ENCODE measurements around the gene LSR. TPM values are rescaled to one million over a fixed set of nuclear protein-coding genes. Genes with fewer than 3 reads are reported as not detected.
A peak's percentile ranks its signal among the peaks of the same experiment; 100 is the strongest.

Gene LSR
- total RNA-seq, 1 experiment from 2014 or later = 64.7 TPM

- no peak overlapping the region for H3K4me3 ChIP-seq (ENCODE audit: low read depth in 2 of 2, low read length in 2 of 2)
- BruUV-seq (replicated peaks) = no TSS peak
- DNase-seq (ENCODE audit: low read depth, low spot score) (no peak), ATAC-seq (no peak)
- in situ Hi-C loops (cut with HindIII; ENCODE audit: low pct_unique_long_range_greater_than_20kb, low sequenced_read_pairs) (no loop called here), intact Hi-C loops (cut with micrococcal nuclease; ENCODE audit: unreplicated experiment) (no loop called here)
- TF ChIP-seq SIN3A (IDR thresholded peaks at IDR 0.05; ENCODE audit: borderline replicate concordance, insufficient read depth, low read depth, low read length) = no peak
- no peak for TF ChIP-seq CTCF (IDR thresholded peaks at IDR 0.05)
- TF ChIP-seq REST (IDR thresholded peaks at IDR 0.05; ENCODE audit: insufficient read depth in 1 of 2, low read depth in 2 of 2, low read length in 1 of 2) = no peak
- no peak; the same call in 1 of the 2 replicates for TF ChIP-seq POLR2AphosphoS5 (IDR thresholded peaks at IDR 0.05; ENCODE audit: low read depth, low read length)
- TF ChIP-seq TCF7L2 (IDR thresholded peaks at IDR 0.05; ENCODE audit: low read depth, low read length) = no peak
- no peaks in the 10 kb centered on the region for H3K27me3 ChIP-seq (ENCODE audit: control insufficient read depth, insufficient read depth, low read length)
- peaks cover 7% of the 10 kb centered on the region; the same call in 1 of the 2 replicates for H3K36me3 ChIP-seq (ENCODE audit: control insufficient read depth, insufficient read depth, low read length)
- POLR2A ChIA-PET = no interaction called here
- no peak overlapping the region for H3K27ac ChIP-seq (ENCODE audit: low read length)
- CTCF ChIA-PET = interaction anchor here (0.6 kb wide), 1 partner anchor 229 kb away, joined by 3 read pairs; no protein-coding TSS in a partner anchor
- no peaks in the 10 kb centered on the region for H3K9me3 ChIP-seq (ENCODE audit: control insufficient read depth, insufficient read depth, low read depth, low read length)
- H3K4me1 ChIP-seq (ENCODE audit: control insufficient read depth, insufficient read depth, low read length) = peaks cover 29% of the 10 kb centered on the region
These were observed 17.2 kb downstream of the LSR start for GRCh38 chr19:35265900-35266519.

- in situ Hi-C loops (cut with HindIII; ENCODE audit: low pct_unique_long_range_greater_than_20kb, low sequenced_read_pairs) = no loop called here
- peak overlapping the region; percentile 99 for H3K27ac ChIP-seq (ENCODE audit: low read length)
- POLR2A ChIA-PET = no interaction called here
- TF ChIP-seq POLR2AphosphoS5 (IDR thresholded peaks at IDR 0.05; ENCODE audit: low read depth, low read length) (peak; percentile 23), SIN3A (IDR thresholded peaks at IDR 0.05; ENCODE audit: borderline replicate concordance, insufficient read depth, low read depth, low read length) (no peak), REST (IDR thresholded peaks at IDR 0.05; ENCODE audit: insufficient read depth in 1 of 2, low read depth in 2 of 2, low read length in 1 of 2) (0 out of 4 replicates have a peak, but pooled peaks of 1 of the 2 experiments have one; percentile 8), CTCF (IDR thresholded peaks at IDR 0.05) (no peak), TCF7L2 (IDR thresholded peaks at IDR 0.05; ENCODE audit: low read depth, low read length) (no peak)
- H3K9me3 ChIP-seq (ENCODE audit: control insufficient read depth, insufficient read depth, low read depth, low read length) = no peaks in the 10 kb centered on the region
- H3K4me3 ChIP-seq (ENCODE audit: low read depth in 2 of 2, low read length in 2 of 2) = peak overlapping the region; percentile 86 to 93
- peaks cover 28% of the 10 kb centered on the region for H3K4me1 ChIP-seq (ENCODE audit: control insufficient read depth, insufficient read depth, low read length)
- CTCF ChIA-PET = no interaction called here
- H3K27me3 ChIP-seq (ENCODE audit: control insufficient read depth, insufficient read depth, low read length) = no peaks in the 10 kb centered on the region
- no TSS peak for BruUV-seq (replicated peaks)
- peaks cover 14% of the 10 kb centered on the region; the same call in 1 of the 2 replicates for H3K36me3 ChIP-seq (ENCODE audit: control insufficient read depth, insufficient read depth, low read length)
- intact Hi-C loops (cut with micrococcal nuclease; ENCODE audit: unreplicated experiment) = no loop called here
- ATAC-seq = no peak
- DNase-seq (ENCODE audit: low read depth, low spot score) = no peak
These were observed 17.9 kb downstream of the LSR start for GRCh38 chr19:35266520-35267352.

Measured in Panc1 (cell line).